Type B pancreatic cell (in vitro differentiated cells): ENCODE data around the gene NUDT3. TPM values are rescaled to one million over a fixed set of nuclear protein-coding genes. Genes with fewer than 3 reads are reported as not detected.
"Not testable (repeated sequence)": the region's sequence is repeated elsewhere in the genome, so short reads cannot be mapped to it uniquely, and the experiment has no call there.

Source experiments
- DNase-seq: peaks from one replicate; pipeline ENCODE4 v3.0.0; 2021; ENCODE audit warnings: mixed read lengths; ENCODE audit not compliant: unreplicated experiment; ENCODE audit errors: extremely low spot score
- H3K27ac Mint-ChIP-seq: 2 replicates; pipeline ENCODE4 v1.8.0; 2021; ENCODE audit warnings: mild to moderate bottlenecking, mixed read lengths
- H3K27me3 Mint-ChIP-seq: 2 replicates; pipeline ENCODE4 v1.8.0; 2021; ENCODE audit warnings: mixed read lengths
- H3K36me3 Mint-ChIP-seq: 2 replicates; pipeline ENCODE4 v1.8.0; 2021; ENCODE audit warnings: mixed read lengths
- H3K4me1 Mint-ChIP-seq: one replicate; pipeline ENCODE4 v1.8.0; 2021; ENCODE audit warnings: mixed read lengths; ENCODE audit not compliant: unreplicated experiment
- H3K4me3 Mint-ChIP-seq: 2 replicates; pipeline ENCODE4 v1.8.0; 2021; ENCODE audit warnings: mild to moderate bottlenecking, mixed read lengths
- H3K9me3 Mint-ChIP-seq: 2 replicates; pipeline ENCODE4 v1.8.0; 2021; ENCODE audit warnings: mixed read lengths
- total RNA-seq: library from RNA; stranded (reverse); gene quantifications from 2 replicates; pipeline ENCODE4 v1.2.1, GENCODE V29; 2021; ENCODE audit warnings: low replicate concordance
- TF ChIP-seq, protein P1 (sequence below): fragments of 200-600 bp; sonication (generic); conservative IDR thresholded peaks from 2 replicates; pipeline ENCODE4 v1.5.0; 2021; ENCODE audit warnings: antibody characterized with exemption, mild to moderate bottlenecking

NUDT3 gene
- total RNA-seq, 1 donor from 2014 or later = 31.9 TPM

DNA sequence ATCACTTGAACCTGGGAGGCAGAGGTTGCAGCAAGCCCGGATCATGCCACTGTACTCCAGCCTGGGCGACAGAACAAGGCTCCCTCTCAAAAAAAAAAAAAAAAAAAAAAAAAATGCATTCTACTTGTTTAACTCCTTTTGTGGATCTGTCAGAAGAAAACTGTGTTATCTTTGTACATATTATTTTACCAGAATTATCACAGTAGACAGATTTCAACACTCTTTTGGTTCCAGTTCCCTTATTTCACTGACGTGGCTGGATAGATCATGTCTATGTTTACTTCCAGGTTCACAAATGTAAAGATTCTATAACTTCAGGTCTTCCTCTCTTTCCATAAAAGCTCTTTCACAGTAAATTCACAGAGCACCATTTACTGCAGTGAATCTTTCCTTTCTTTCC is 18.4 kb downstream of the NUDT3 start:
- Mint-ChIP-seq H3K27ac (no peak overlapping the region), H3K36me3 (peaks cover 8% of the 10 kb centered on the region), H3K4me1 (no peaks in the 10 kb centered on the region), H3K4me3 (no peak overlapping the region), H3K27me3 (no peaks in the 10 kb centered on the region), H3K9me3 (no peaks in the 10 kb centered on the region)
- DNase-seq = no peak
- TF ChIP-seq, protein P1, sequence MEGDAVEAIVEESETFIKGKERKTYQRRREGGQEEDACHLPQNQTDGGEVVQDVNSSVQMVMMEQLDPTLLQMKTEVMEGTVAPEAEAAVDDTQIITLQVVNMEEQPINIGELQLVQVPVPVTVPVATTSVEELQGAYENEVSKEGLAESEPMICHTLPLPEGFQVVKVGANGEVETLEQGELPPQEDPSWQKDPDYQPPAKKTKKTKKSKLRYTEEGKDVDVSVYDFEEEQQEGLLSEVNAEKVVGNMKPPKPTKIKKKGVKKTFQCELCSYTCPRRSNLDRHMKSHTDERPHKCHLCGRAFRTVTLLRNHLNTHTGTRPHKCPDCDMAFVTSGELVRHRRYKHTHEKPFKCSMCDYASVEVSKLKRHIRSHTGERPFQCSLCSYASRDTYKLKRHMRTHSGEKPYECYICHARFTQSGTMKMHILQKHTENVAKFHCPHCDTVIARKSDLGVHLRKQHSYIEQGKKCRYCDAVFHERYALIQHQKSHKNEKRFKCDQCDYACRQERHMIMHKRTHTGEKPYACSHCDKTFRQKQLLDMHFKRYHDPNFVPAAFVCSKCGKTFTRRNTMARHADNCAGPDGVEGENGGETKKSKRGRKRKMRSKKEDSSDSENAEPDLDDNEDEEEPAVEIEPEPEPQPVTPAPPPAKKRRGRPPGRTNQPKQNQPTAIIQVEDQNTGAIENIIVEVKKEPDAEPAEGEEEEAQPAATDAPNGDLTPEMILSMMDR = no peak

DNA sequence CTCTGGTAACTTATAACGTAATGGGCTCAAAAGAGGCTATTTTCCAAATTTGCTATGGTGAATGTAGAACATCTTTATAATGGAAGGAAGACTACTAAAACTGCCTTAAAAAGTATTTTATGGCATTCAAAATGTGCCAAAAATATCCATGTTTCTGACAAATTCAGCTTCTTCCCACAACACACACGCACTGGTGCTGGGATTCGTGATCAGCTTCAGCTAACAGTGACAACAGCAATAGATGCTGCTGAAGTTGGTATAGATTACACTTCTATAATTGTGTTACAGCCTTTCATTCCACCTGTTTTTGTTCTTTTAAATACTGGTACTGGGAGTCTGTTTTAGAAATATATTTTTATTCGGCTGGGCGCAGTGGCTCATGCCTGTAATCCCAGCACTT is 19.0 kb downstream of the NUDT3 start:
- no peaks in the 10 kb centered on the region for H3K27me3 Mint-ChIP-seq
- H3K36me3 Mint-ChIP-seq = peaks cover 8% of the 10 kb centered on the region
- no peak overlapping the region for H3K4me3 Mint-ChIP-seq
- TF ChIP-seq, protein P1 = no peak
- no peak for DNase-seq
- no peaks in the 10 kb centered on the region for H3K9me3 Mint-ChIP-seq
- no peak overlapping the region for H3K27ac Mint-ChIP-seq
- no peaks in the 10 kb centered on the region for H3K4me1 Mint-ChIP-seq

DNA sequence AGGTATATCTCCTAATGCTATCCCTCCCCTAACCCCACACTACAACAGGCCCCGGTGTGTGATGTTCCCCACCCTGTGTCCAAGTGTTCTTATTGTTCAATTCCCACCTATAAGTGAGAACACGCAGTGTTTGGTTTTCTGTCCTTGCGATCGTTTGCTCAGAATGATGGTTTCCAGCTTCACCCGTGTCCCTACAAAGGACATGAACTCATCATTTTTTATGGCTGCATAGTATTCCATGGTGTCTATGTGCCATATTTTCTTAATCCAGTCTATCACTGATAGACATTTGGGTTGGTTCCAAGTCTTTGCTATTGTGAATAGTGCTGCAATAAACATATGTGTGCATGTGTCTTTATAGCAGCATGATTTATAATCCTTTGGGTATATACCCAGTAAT is 20.6 kb downstream of the NUDT3 start:
- not testable (repeated sequence) for H3K27ac Mint-ChIP-seq, H3K4me3 Mint-ChIP-seq, H3K9me3 Mint-ChIP-seq, H3K4me1 Mint-ChIP-seq, H3K27me3 Mint-ChIP-seq, DNase-seq
- peaks cover 11% of the 10 kb centered on the region for H3K36me3 Mint-ChIP-seq

DNA sequence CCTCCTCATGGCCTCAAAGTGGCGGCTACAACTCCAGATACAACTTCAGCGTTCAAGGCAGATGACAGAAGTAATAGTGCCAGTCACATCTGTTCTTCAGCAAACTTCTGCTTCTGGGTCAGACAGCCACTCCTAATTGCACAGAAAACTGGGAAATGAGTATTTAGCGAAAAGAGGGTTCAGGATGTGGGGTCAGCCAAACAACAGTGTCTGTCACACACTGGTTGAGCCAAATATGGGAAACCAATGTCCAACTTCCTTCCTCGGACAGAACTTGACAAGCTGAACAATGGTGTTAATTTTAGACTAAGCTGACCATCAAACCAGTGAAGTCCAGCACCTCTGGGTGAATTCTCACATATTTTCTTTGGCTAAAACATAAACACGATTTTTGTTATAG is 22.1 kb downstream of the NUDT3 start:
- H3K9me3 Mint-ChIP-seq = no peaks in the 10 kb centered on the region
- DNase-seq = no peak
- no peaks in the 10 kb centered on the region for H3K4me1 Mint-ChIP-seq
- H3K27me3 Mint-ChIP-seq = no peaks in the 10 kb centered on the region
- H3K27ac Mint-ChIP-seq = no peak overlapping the region
- H3K4me3 Mint-ChIP-seq = no peak overlapping the region
- TF ChIP-seq, protein P1 = no peak
- H3K36me3 Mint-ChIP-seq = peaks cover 11% of the 10 kb centered on the region

DNA sequence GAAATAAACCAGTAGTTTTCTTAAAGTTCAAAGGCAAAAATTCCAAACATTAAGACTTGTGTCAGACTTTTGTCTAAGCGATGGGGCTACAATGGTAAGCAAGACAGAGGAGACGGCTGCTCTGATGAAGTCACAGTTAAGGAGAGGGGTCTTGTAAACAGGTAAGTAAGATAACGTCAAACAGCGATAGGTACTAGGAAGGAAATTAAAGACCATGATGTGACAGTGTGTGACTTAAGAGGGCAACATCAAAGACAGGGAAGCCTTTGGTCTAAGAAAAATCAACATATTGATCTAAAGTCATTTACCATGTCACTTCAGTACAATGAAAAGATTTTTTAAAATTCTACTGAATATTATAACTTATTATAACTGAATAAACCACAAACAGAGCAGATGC is 23.1 kb downstream of the NUDT3 start:
- Mint-ChIP-seq H3K4me3 (no peak overlapping the region), H3K27ac (no peak overlapping the region), H3K4me1 (no peaks in the 10 kb centered on the region), H3K27me3 (no peaks in the 10 kb centered on the region), H3K9me3 (no peaks in the 10 kb centered on the region), H3K36me3 (peaks cover 11% of the 10 kb centered on the region)
- no peak for DNase-seq
- TF ChIP-seq, protein P1 = no peak

DNA sequence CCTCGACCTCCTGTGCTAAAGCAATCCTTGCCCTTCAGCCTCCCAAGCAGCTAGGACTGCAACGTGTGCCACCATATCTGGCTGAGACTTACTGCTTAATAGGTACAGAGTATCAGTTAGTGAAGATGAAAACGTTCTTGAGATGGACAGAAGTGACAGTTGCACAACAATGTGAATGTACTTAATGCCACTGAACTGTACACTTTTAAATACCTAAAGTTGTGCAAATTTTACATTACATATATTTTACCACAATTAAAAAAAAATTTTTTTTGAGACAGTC is 25.9 kb downstream of the NUDT3 start:
- Mint-ChIP-seq H3K9me3 (no peaks in the 10 kb centered on the region), H3K4me3 (no peak overlapping the region), H3K27ac (no peak overlapping the region), H3K36me3 (peaks cover 11% of the 10 kb centered on the region), H3K4me1 (peaks cover 9% of the 10 kb centered on the region), H3K27me3 (no peaks in the 10 kb centered on the region)
- DNase-seq = no peak
- TF ChIP-seq, protein P1 = no peak

DNA sequence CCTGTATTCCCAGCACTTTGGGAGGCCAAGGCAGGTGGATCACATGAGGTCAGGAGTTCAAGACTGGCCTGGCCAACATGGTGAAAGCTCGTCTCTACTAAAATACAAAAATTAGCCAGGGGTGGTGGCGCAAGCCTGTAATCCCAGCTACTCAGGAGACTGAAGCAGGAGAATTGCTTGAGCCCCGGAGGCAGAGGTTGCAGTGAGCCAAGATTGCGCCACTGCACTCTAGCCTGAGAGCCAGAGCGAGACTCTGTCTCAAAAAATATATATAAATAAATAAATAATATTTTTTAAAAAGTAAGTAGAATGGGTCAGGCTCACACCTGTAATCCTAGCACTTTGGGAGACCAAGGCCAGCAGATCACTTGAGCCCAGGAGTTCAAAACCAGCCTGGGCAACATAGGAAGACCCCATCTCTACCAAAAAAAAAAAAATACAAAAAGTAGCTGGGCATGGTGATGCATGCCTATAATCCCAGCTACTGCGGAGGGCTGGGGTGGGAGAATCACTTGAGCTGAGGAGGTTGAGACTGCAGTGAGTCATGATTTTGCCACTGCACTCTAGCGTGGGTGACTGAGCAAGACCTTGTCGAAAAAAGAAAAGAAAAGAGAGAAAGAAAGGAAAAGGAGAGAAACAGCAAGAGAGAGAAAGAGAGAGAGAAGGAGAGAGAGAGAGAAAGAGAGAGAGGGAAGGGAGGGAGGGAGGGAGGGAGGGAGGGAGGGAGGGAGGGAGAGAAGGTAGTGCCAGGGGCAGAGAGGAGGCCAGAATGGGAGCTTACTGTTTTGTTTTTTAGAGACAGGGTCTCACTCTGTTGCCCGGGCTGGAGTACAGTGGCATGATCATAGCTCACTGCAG is 26.5 kb downstream of the NUDT3 start:
- not testable (repeated sequence) for DNase-seq, H3K9me3 Mint-ChIP-seq, H3K4me3 Mint-ChIP-seq, H3K27me3 Mint-ChIP-seq, H3K27ac Mint-ChIP-seq
- H3K4me1 Mint-ChIP-seq = peaks cover 11% of the 10 kb centered on the region
- peaks cover 11% of the 10 kb centered on the region for H3K36me3 Mint-ChIP-seq

DNA sequence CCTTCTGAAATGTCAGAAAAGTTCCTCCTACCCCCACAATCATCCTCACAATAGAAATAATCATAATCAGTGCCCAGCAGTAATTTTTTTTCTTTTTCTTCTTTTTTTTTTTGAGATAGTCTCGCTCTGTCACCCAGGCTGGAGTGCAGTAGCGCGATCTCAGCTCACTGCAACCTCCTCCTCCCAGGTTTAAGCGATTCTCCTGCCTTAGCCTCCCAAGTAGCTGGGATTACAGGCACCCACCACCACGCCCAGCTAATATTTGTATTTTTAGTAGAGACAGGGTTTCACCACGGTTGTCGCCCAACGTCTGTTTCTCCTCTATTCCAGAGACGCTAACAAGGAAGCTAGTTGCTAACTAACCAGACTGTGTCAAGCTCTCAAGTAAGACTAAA is 28.8 kb downstream of the NUDT3 start:
- H3K4me3 Mint-ChIP-seq, H3K27ac Mint-ChIP-seq, H3K36me3 Mint-ChIP-seq, H3K9me3 Mint-ChIP-seq, H3K27me3 Mint-ChIP-seq, DNase-seq: not testable (repeated sequence)
- H3K4me1 Mint-ChIP-seq = peaks cover 26% of the 10 kb centered on the region
